Inflammatory macrophage treated with lipopolysaccharide for 4 hours (primary cell): ENCODE data around the gene UBE2H.
"Not testable (repeated sequence)": the region's sequence is repeated elsewhere in the genome, so short reads cannot be mapped to it uniquely, and the experiment has no call there.

Source experiments
- DNase-seq: peaks from one replicate; pipeline ENCODE4 v3.0.0-alpha.2; 2020

Gene UBE2H

DNA sequence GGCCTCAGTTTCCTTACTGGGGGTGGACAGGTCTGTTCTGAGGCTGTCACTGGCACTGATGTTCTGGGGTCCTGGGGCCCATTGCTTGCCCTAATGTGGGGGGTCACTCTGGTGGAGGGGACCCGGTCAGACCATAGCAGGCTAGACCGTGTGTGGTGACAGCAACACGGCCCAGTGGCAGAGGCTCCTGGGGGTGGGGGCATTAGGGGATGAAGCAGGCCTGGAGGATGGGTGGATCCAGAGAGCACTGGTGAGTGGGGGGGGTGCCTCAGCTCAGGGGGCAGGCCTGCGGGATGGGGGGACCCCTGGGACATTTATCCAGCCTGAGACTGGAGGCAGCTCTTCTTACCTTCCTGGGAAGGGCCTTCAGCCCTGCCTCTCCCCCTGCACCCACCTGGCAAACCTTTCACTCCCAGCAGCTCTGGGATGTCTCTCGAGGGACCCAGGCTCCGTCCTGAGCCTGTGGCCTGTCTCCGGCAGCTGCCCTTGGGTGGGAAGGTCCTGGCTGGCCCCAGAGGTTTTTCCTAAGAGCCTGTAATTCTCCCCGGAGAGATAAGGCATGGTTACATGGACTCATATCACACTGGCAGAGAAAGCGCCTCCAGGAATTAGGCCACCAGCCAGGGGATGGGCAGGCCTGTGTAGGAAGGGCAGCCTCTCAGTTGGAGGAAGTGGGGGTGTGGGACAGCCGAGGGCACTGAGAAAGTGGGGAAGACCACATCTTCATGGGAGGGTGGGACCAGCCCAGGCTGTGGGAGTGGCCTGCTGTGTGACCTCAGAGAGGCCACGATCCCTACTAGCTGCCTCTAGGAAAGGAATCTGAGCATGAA, 147.7 kb downstream of the UBE2H start:
- no peak for DNase-seq

- no peak for DNase-seq
Measured at GRCh38 chr7:129804111-129804889, 148.5 kb downstream of the UBE2H start.

GRCh38 chr7:129803546-129804081, 149.1 kb downstream of the UBE2H start:
- no peak for DNase-seq

- no peak for DNase-seq
Measured at GRCh38 chr7:129801882-129802281, 150.9 kb downstream of the UBE2H start.

GRCh38 chr7:129800901-129801300, 151.9 kb downstream of the UBE2H start:
- DNase-seq: no peak

DNA sequence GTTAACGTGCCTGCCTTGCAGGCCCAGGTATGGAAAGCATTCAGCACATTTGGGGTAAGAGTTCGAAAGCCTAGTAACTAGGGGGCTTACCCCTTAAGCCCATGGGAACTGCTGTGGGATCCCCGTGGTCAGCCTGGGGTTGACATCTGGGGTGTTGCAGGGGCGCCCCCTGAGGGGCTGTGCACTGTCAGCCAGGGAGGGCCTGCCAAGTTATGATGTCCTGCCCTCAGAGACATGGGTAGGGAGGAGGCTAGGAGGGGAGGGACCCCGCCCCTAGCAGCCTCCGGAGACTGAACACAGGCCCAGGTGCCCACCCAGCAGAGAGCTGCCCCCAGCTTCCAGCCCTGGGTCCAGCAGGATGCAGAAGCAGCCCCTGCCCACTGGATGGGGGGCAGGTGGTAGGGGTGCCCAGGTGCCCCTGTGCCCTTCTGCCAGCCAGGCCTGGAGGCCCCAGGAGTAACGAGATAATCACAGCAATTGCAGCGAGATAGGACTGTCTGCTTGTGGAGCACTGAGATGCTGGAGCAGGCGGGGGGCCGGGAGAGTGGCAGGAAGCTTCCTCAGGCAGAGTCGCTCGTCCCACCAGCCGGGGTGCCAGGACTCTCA, 153.3 kb downstream of the UBE2H start:
- DNase-seq: no peak

DNA sequence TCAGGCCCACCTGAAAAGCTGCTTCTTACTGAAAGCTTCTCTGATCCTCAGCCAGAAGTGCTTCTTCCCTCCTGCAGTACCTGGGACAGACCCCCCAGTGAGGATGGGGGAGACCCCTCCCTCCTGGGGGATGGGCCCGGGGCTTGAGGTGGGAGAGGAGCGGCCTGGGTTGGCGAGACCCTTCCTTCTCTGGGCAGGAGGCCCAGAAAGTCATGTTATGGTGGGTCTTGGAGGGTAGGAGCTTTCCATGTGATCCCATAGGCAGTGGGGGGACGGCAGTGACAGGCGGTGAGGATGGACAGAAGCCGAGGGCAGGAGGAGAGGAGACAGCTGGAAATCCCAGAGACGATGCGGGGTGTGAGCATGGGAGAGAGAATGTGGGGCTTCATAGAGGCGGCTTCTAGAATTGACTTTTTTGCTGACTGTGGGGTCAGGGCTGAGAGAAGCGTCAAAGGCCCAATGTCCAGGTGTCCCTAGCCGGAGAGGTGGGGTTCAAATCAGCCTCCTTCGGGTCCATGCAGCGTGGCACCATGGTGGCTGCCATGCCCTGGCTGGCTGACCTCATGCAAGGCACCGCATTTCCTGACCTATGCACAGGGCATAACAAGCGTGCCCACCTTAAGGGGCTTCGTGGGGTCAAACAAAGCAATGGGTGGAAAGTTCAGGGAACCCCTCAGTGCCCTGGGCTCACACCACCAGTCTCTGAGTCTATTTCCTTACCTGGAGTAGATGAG, 154.0 kb downstream of the UBE2H start:
- DNase-seq: no peak

DNA sequence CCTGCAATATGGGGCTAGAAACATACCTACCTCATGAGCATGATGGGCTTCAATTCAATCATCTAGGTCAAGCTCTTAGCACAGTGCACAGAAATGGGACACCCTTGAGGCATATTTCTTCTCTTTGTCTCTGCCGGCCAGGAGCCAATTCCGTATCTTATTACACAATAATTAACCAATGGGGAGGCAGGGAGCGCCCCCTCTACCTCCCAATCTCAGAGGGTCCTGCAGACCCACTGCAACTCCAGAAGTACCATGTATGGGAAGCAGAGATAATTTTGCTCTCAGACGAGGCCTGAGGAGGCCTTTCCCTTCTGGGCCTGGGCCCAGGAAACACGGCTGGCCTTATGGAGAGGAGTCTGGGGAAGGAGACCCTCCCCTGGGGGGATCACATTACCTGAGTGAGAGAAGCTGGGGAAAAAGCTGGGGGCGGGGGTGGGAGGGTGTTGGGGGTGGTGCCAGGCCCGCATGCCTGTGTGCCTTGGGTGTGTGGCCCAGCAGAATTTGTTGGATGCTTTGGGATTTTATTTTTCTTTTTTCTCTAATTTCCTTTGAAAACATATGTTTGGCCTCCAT, 155.5 kb downstream of the UBE2H start:
- no peak for DNase-seq

- DNase-seq: no peak
Measured at GRCh38 chr7:129796186-129796775, 156.5 kb downstream of the UBE2H start.

- not testable (repeated sequence) for DNase-seq
Measured at GRCh38 chr7:129794461-129794860, 158.3 kb downstream of the UBE2H start.

DNA sequence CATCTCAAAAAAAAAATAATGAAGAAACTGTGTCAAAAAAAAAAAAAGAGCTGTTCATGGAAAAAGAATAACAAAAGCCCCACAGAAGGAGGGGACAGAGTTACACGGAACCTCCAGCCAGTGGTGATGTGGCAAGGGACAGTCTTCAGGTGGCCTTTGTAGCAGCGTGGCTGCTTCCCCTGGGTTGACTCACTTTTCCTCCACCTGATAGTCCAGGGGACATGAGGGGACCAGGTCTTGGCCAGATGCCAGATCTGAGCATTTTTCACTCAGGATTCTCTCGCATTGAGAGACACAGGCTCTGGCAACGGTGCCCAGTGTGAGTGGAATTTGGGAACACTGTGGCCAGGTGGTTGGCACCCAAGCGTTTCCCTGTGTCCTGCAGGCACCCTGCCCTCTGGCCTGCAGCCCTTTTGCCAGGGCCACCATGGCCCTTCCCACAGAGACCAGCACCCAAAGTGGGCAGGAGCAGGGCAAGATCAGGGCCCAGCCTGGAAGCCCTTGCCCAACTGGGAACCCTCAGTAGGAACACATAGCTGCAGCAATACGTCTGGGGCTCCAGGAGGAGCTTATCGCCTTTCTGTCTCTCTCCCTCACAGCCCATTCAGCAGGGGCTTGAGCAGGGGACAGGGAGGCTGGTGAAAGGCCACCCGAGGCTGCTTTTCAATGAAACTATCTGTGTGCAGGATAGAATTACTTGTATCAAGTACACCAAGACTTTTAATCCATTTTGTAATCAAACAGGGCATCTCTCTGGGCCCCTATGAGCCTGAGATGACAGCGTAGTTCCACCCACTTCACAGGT, 159.1 kb downstream of the UBE2H start:
- no peak for DNase-seq

GRCh38 chr7:129792721-129793120, 160.0 kb downstream of the UBE2H start:
- no peak for DNase-seq

DNA sequence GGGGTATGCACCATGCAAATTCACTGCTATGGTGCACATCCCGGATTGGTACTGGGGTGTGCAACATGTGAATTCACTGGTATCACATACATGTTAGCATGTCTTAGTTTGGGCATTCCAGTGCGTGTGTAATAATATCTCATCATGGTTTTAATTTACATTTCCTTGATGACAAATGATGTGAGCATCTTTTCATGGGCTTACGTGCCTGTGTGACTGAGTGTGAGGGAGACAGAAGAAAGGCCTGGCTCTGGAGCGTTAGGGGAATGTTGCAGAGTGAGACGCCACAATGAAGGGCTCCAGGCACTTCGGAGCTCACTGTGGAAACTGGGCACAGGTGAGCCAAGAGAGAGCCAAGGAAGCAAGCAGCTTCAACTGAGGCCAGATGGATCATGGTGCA, 162.6 kb downstream of the UBE2H start:
- DNase-seq: no peak

GRCh38 chr7:129789652-129790051, 163.1 kb downstream of the UBE2H start:
- no peak for DNase-seq

GRCh38 chr7:129789000-129789399, 163.8 kb downstream of the UBE2H start:
- DNase-seq: no peak

- no peak for DNase-seq
Measured at GRCh38 chr7:129786825-129787563, 165.8 kb downstream of the UBE2H start.

GRCh38 chr7:129785685-129786514, 166.9 kb downstream of the UBE2H start:
- no peak for DNase-seq

DNA sequence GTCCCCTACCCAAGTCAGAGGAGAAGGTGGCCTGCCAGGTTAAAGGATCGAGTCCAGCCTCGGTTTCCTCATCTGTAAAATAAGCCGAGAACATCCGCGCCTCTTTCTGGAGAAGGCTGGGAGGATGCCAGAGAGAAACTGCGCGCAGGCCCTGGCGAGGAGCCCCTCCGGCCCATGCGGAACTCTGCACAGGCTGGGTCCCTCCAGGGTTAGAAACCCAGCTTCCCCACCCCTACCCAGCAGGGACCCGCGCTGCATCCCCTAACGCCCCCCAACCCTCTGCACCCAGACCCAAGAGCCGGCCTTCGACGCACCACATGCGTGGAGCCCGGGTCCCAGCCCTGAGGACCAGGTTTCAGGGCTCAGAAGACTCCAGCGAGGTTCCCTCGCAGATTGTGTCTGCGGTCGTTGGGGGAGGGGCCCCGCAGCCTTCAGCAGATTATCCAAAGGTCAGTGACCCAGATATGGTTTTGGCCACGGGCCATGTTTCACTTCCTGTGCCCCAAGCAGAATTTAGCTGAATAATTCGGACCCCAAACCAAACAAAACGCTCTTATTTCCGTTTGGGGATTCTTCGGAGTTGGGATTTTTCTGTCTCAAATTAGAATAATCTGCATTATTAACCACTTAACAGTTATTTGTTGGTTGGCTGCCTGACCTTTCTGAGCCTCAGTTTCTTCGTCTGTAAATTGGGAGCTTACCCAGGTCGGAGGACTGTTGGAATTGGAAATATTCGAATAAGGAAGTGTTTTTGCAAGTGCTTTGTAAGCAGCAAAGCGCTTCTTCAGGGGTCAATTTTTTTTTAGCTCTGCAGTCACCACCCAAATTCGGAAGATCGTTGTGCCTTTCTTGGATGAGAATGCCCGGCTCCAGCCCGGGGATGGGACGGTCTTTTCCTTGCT, 167.7 kb downstream of the UBE2H start:
- peak; percentile 53 for DNase-seq
